ENCODE measurements around the gene FXYD5.

GRCh38 chr19:35123573-35123972 is 31.0 kb upstream of the FXYD5 start:
- TF ChIP-seq EP300 (conservative IDR thresholded peaks at IDR 0.05; ENCODE audit: poor library complexity, severe bottlenecking) (no peak), TAF1 (IDR thresholded peaks at IDR 0.05; ENCODE audit: low read depth) (no peak), CTCF (IDR thresholded peaks at IDR 0.05; ENCODE audit: poor library complexity, severe bottlenecking) (no peak), POLR2AphosphoS5 (IDR thresholded peaks at IDR 0.05) (no peak), EZH2 (IDR thresholded peaks at IDR 0.05; ENCODE audit: borderline replicate concordance, insufficient read depth, low read length, poor library complexity, severe bottlenecking) (no peak), SMC3 (conservative IDR thresholded peaks at IDR 0.05; ENCODE audit: poor library complexity) (no peak), MXI1 (conservative IDR thresholded peaks at IDR 0.05; ENCODE audit: poor library complexity, severe bottlenecking) (no peak), RAD21 (conservative IDR thresholded peaks at IDR 0.05) (no peak)
